GM13977 (cell line): ENCODE data around the gene BMP2K.

Experiments used
- DNase-seq: peaks from one replicate; pipeline ENCODE4 v3.0.0; 2012; ENCODE audit warnings: low spot score
- CTCF ChIP-seq: IDR thresholded peaks from 2 replicates; pipeline ENCODE4 v1.5.1; 2012; ENCODE audit warnings: mild to moderate bottlenecking, control low read depth; ENCODE audit not compliant: insufficient read depth; ENCODE audit errors: extremely low read depth, missing control alignments
- in situ Hi-C: fragments of 300-500 bp; cut with MboI; formaldehyde crosslinking; loops from one replicate; pipeline ENCODE4 v1.12.0; 2022; ENCODE audit warnings: low sequenced_read_pairs, low pct_unique_long_range_greater_than_20kb, mixed read lengths, inconsistent platforms; ENCODE audit not compliant: unreplicated experiment

BMP2K gene

GRCh38 chr4:78753091-78753490, 23.1 kb upstream of the BMP2K start:
- in situ Hi-C loops, result no loop called here
- no peak for TF ChIP-seq CTCF
- DNase-seq, result no peak

- no peak for DNase-seq
- in situ Hi-C loops, result no loop called here
- TF ChIP-seq CTCF, result no peak
These were observed 21.3 kb upstream of the BMP2K start for GRCh38 chr4:78754872-78755271.

- in situ Hi-C loops, result no loop called here
- TF ChIP-seq CTCF, result no peak
- DNase-seq, result no peak
These were observed 20.0 kb upstream of the BMP2K start for GRCh38 chr4:78756137-78756536.

- DNase-seq, result no peak
- in situ Hi-C loops, result no loop called here
- TF ChIP-seq CTCF, result no peak
These were observed 19.4 kb upstream of the BMP2K start for GRCh38 chr4:78756776-78757175.

GRCh38 chr4:78757574-78757973, 18.6 kb upstream of the BMP2K start:
- in situ Hi-C loops, result no loop called here
- no peak for DNase-seq

GRCh38 chr4:78758085-78758484, 18.1 kb upstream of the BMP2K start:
- no peak for DNase-seq
- no peak for TF ChIP-seq CTCF
- in situ Hi-C loops, result no loop called here

More at GRCh38 chr4:78757574-78757973, 18.6 kb upstream of the BMP2K start:
- no peak for TF ChIP-seq CTCF

GRCh38 chr4:78762529-78762928, 13.6 kb upstream of the BMP2K start:
- DNase-seq, result no peak
- TF ChIP-seq CTCF, result no peak
- in situ Hi-C loops, result no loop called here
